ENCODE data around the gene SFTPD.

DNA sequence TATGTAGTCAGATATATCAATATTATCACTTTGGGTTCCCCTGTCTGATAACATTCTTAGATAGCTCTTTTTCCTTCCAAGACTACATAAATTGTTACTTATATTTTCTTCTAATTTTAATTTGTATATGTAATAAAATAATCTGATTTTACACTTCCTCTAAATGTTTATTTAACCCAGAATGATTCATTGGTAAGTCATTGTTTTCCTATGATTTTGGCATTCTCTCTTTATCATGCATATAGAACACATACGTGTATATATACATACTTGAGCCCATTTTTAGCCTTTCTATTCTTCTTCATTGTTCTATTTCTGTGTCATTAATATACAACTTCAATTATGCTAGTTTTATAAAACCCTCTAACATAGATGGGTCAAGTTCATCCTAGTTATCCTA lies 16.6 kb downstream of the SFTPD start:
- TF ChIP-seq, protein P1, sequence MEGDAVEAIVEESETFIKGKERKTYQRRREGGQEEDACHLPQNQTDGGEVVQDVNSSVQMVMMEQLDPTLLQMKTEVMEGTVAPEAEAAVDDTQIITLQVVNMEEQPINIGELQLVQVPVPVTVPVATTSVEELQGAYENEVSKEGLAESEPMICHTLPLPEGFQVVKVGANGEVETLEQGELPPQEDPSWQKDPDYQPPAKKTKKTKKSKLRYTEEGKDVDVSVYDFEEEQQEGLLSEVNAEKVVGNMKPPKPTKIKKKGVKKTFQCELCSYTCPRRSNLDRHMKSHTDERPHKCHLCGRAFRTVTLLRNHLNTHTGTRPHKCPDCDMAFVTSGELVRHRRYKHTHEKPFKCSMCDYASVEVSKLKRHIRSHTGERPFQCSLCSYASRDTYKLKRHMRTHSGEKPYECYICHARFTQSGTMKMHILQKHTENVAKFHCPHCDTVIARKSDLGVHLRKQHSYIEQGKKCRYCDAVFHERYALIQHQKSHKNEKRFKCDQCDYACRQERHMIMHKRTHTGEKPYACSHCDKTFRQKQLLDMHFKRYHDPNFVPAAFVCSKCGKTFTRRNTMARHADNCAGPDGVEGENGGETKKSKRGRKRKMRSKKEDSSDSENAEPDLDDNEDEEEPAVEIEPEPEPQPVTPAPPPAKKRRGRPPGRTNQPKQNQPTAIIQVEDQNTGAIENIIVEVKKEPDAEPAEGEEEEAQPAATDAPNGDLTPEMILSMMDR (conservative IDR thresholded peaks at IDR 0.05 in 1 of 2, IDR thresholded peaks at IDR 0.05 in 1 of 2; ENCODE audit: extremely low read depth in 1 of 2, insufficient read depth in 1 of 2, low read depth in 1 of 2, low read length in 2 of 2) = no peak
- TF ChIP-seq EZH2 (IDR thresholded peaks at IDR 0.05; ENCODE audit: borderline replicate concordance, low read length) = no peak

Data from mammary epithelial cell (primary cell).